Measurements from ENCODE around the gene CAPN15. TPM values are rescaled to one million over a fixed set of nuclear protein-coding genes. Genes with fewer than 3 reads are reported as not detected.

CAPN15 gene
- total and polyA plus RNA-seq, 2 of the 4 experiments (the other 2 are of a cell fraction) = 9.3 to 24.3 TPM

DNA sequence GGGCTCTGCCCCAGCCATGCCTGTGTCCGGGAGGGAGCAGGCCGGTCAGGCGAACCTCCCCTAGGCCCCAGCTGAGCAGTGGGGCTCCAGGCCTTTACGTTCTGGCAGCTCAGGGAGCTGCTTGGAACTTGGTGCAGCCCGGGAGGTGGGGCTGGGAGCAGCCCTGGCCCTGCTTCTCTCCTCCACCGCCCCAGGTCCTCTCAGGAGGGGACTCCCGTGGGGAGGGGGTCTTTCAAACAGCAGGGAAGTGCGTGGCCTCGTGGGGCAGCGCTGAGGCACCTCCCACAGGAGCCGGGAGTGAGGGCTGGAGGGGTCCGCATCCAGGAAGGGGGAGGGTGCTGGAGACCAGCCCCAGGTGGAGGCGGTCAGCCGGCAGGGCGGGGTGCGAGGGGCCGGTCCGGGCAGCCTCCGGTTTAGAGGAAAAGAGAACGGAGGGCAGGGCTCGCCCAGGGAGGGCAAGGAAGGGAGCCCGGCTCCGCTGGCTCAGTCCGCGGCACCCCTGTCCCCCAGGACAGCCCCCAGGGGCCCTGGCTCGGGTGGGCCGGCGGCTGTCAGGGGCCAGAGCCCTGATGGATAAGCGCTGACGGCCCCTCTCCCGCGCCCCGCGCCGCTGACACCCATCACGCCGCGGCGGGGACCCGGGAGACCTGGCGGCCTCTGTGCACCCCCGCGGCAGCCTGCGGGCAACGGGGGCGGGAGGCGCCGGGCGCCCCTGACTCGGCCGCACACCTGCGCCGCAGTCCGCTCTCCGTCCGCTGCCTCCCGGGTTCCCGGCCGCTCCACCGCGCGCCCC, 32.1 kb downstream of the CAPN15 start:
- no peak overlapping the region for H3K14ac ChIP-seq (replicated peaks; ENCODE audit: low read depth, low read length)
- no peak overlapping the region for H3K4ac ChIP-seq (ENCODE audit: low read depth, low read length)
- H3K9me1 ChIP-seq (ENCODE audit: insufficient read depth, low read length) = no peaks in the 10 kb centered on the region; the same call in 1 of the 2 replicates
- no peak overlapping the region for H2BK5ac ChIP-seq (ENCODE audit: low read depth, low read length, poor library complexity, severe bottlenecking)
- H4K91ac ChIP-seq (ENCODE audit: insufficient read depth, low read depth, low read length) = no peak overlapping the region
- H3K4me2 ChIP-seq (ENCODE audit: low read depth, low read length) = no peak overlapping the region
- no peak overlapping the region for H2BK20ac ChIP-seq (ENCODE audit: low read depth, low read length)
- H3K9me3 ChIP-seq (ENCODE audit: control insufficient read depth, insufficient read depth, low read length) = no peaks in the 10 kb centered on the region
- dilution Hi-C loops (cut with HindIII; ENCODE audit: low sequenced_read_pairs, unreplicated experiment) (no loop called here), intact Hi-C loops (cut with micrococcal nuclease) (no loop called here), in situ Hi-C loops (cut with MboI; ENCODE audit: low sequenced_read_pairs) (no loop called here)
- ChIA-PET CTCF (no interaction called here), POLR2A (ENCODE audit: unreplicated experiment) (no interaction called here)
- H3K4me3 ChIP-seq (ENCODE audit: insufficient read depth, low read depth, low read length) = no peak overlapping the region
- no peak overlapping the region for H3K23ac ChIP-seq (ENCODE audit: low read depth, low read length)
- no peak overlapping the region for H3K27ac ChIP-seq (ENCODE audit: insufficient read depth, low read length)
- no peak overlapping the region for H3K18ac ChIP-seq (ENCODE audit: low read depth, low read length)
- H4K5ac ChIP-seq (ENCODE audit: low read depth, low read length) = no peak overlapping the region
- H2AK9ac ChIP-seq (replicated peaks; ENCODE audit: low read depth, low read length, poor library complexity) = no peak overlapping the region
- no peak overlapping the region for H2AK5ac ChIP-seq (ENCODE audit: low read depth, low read length)
- no peaks in the 10 kb centered on the region for H3K79me1 ChIP-seq (ENCODE audit: low read depth in 1 of 2, low read length in 2 of 2)
- no peak for DNase-seq
- no peak overlapping the region for H3K56ac ChIP-seq (ENCODE audit: extremely low read depth, insufficient read depth, low read length)
- ATAC-seq (ENCODE audit: low read depth) = no peak
- H3K27me3 ChIP-seq (ENCODE audit: control insufficient read depth, insufficient read depth, low read length) = peaks cover 48% of the 10 kb centered on the region
- H2BK15ac ChIP-seq (ENCODE audit: low read depth, low read length) = no peak overlapping the region
- no peak overlapping the region for H2BK120ac ChIP-seq (ENCODE audit: low read depth, low read length)
- no peak overlapping the region for H3K9ac ChIP-seq (ENCODE audit: low read depth, low read length)
- no peak overlapping the region for H2AFZ ChIP-seq (replicated peaks; ENCODE audit: low read length, poor library complexity)
- WGBS, 2 experiments (ENCODE audit: extremely low coverage in 2 of 2, insufficient read length in 1 of 2) = 9% methylated on average over 9 of the region's 62 CpGs; no CpG with 5 or more reads in 1 of the 2 experiments
- H3K4me1 ChIP-seq (ENCODE audit: control insufficient read depth, insufficient read depth, low read length) = 0 out of 2 replicates have a peak, but pooled peaks cover 3% of the 10 kb centered on the region
- H4K8ac ChIP-seq (ENCODE audit: low read depth in 2 of 2, low read length in 2 of 2) = no peak overlapping the region
- H4K20me1 ChIP-seq (ENCODE audit: insufficient read depth, low read length) = peaks cover 9% of the 10 kb centered on the region; the same call in 1 of the 2 replicates
- BruUV-seq (replicated peaks) = no TSS peak
- TF ChIP-seq FOS (IDR thresholded peaks at IDR 0.05; ENCODE audit: low read depth, low read length) = no peak
- no peak for TF ChIP-seq ELK1 (IDR thresholded peaks at IDR 0.05; ENCODE audit: borderline replicate concordance, low read depth, low read length)
- no peak for TF ChIP-seq RAD21 (IDR thresholded peaks at IDR 0.05; ENCODE audit: low read length)
- TF ChIP-seq BHLHE40 (IDR thresholded peaks at IDR 0.05; ENCODE audit: low read depth, low read length) = no peak
- no peak for TF ChIP-seq CEBPB (IDR thresholded peaks at IDR 0.05; ENCODE audit: low read depth, low read length)
- no peak for TF ChIP-seq SMC3 (IDR thresholded peaks at IDR 0.05; ENCODE audit: low read depth, low read length)
- no peak for TF ChIP-seq POLR2A (IDR thresholded peaks at IDR 0.05; ENCODE audit: low read depth, low read length)
- TF ChIP-seq MXI1 (IDR thresholded peaks at IDR 0.05; ENCODE audit: borderline replicate concordance, low read depth, low read length) = no peak
- TF ChIP-seq RFX5 (IDR thresholded peaks at IDR 0.05; ENCODE audit: low read depth, low read length) = no peak
- TF ChIP-seq, protein P1, sequence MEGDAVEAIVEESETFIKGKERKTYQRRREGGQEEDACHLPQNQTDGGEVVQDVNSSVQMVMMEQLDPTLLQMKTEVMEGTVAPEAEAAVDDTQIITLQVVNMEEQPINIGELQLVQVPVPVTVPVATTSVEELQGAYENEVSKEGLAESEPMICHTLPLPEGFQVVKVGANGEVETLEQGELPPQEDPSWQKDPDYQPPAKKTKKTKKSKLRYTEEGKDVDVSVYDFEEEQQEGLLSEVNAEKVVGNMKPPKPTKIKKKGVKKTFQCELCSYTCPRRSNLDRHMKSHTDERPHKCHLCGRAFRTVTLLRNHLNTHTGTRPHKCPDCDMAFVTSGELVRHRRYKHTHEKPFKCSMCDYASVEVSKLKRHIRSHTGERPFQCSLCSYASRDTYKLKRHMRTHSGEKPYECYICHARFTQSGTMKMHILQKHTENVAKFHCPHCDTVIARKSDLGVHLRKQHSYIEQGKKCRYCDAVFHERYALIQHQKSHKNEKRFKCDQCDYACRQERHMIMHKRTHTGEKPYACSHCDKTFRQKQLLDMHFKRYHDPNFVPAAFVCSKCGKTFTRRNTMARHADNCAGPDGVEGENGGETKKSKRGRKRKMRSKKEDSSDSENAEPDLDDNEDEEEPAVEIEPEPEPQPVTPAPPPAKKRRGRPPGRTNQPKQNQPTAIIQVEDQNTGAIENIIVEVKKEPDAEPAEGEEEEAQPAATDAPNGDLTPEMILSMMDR (conservative IDR thresholded peaks at IDR 0.05; ENCODE audit: low read depth, low read length) = no peak
- TF ChIP-seq MAFK (IDR thresholded peaks at IDR 0.05; ENCODE audit: low read depth, low read length) = no peak
- no peak for TF ChIP-seq NFE2L2 (IDR thresholded peaks at IDR 0.05; ENCODE audit: low read depth, low read length)
- TF ChIP-seq CHD1 (IDR thresholded peaks at IDR 0.05; ENCODE audit: low read depth, low read length) = no peak
- TF ChIP-seq, protein P2, sequence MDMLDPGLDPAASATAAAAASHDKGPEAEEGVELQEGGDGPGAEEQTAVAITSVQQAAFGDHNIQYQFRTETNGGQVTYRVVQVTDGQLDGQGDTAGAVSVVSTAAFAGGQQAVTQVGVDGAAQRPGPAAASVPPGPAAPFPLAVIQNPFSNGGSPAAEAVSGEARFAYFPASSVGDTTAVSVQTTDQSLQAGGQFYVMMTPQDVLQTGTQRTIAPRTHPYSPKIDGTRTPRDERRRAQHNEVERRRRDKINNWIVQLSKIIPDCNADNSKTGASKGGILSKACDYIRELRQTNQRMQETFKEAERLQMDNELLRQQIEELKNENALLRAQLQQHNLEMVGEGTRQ (IDR thresholded peaks at IDR 0.05; ENCODE audit: low read depth, low read length) = no peak
- no peak for TF ChIP-seq MAZ (IDR thresholded peaks at IDR 0.05; ENCODE audit: borderline replicate concordance, low read depth, low read length)
- H3K36me3 ChIP-seq (ENCODE audit: control insufficient read depth, insufficient read depth, low read length) = no peaks in the 10 kb centered on the region

All from IMR-90 (cell line).